ENCODE measurements around the gene VAPA. TPM values are rescaled to one million over a fixed set of nuclear protein-coding genes. Genes with fewer than 3 reads are reported as not detected.

Gene VAPA
- total RNA-seq, 1 donor: 436 TPM

- no peak for TF ChIP-seq CTCF (IDR thresholded peaks at IDR 0.05; ENCODE audit: insufficient read depth, low read length)
- peak overlapping the region; percentile 96 for H3K4me3 ChIP-seq (ENCODE audit: low read depth, low read length)
- DNase-seq (ENCODE audit: low read depth): no peak
Measured at GRCh38 chr18:9913151-9913525, 678 bp upstream of the VAPA start.

GRCh38 chr18:9914334-9914583, 443 bp downstream of the VAPA start:
- peak overlapping the region; percentile 83 for H3K4me3 ChIP-seq (ENCODE audit: low read depth, low read length)
- TF ChIP-seq CTCF (IDR thresholded peaks at IDR 0.05; ENCODE audit: insufficient read depth, low read length): no peak
- no peak for DNase-seq (ENCODE audit: low read depth)

- TF ChIP-seq CTCF (IDR thresholded peaks at IDR 0.05; ENCODE audit: insufficient read depth, low read length): no peak
- peak; percentile 82 for DNase-seq (ENCODE audit: low read depth)
- H3K4me3 ChIP-seq (ENCODE audit: low read depth, low read length): peak overlapping the region; percentile 83
Measured at GRCh38 chr18:9914584-9915290, 921 bp downstream of the VAPA start.

- peak; percentile 34 for DNase-seq (ENCODE audit: low read depth)
- TF ChIP-seq CTCF (IDR thresholded peaks at IDR 0.05; ENCODE audit: insufficient read depth, low read length): no peak
- H3K4me3 ChIP-seq (ENCODE audit: low read depth, low read length): peak overlapping the region; percentile 83
Measured at GRCh38 chr18:9915291-9916076, 1.7 kb downstream of the VAPA start.

GRCh38 chr18:9916077-9916639, 2.3 kb downstream of the VAPA start:
- peak; percentile 39 for DNase-seq (ENCODE audit: low read depth)
- TF ChIP-seq CTCF (IDR thresholded peaks at IDR 0.05; ENCODE audit: insufficient read depth, low read length): no peak
- H3K4me3 ChIP-seq (ENCODE audit: low read depth, low read length): peak overlapping the region; percentile 83

- peak overlapping the region; percentile 38 for H3K4me3 ChIP-seq (ENCODE audit: low read depth, low read length)
- TF ChIP-seq CTCF (IDR thresholded peaks at IDR 0.05; ENCODE audit: insufficient read depth, low read length): no peak
- no peak for DNase-seq (ENCODE audit: low read depth)
Measured at GRCh38 chr18:9916808-9917207, 3.0 kb downstream of the VAPA start.

Measured in fibroblast of the aortic adventitia (primary cell).